Measurements from ENCODE around the gene TBC1D4. TPM values are rescaled to one million over a fixed set of nuclear protein-coding genes. Genes with fewer than 3 reads are reported as not detected.

The TBC1D4 gene
- total and polyA plus RNA-seq, 9 of the 15 experiments (the other 6 are each of a cell fraction or from before 2014, with no cell fraction given), result 2.8 to 12.3 (median 7.0) TPM

GRCh38 chr13:75305059-75305458, 176.9 kb downstream of the TBC1D4 start:
- Histone ChIP-seq H3K27me3 (ENCODE audit: control insufficient read depth in 2 of 2, insufficient read depth in 2 of 2, low read length in 2 of 2) (no peaks in the 10 kb centered on the region), H3K9ac (ENCODE audit: insufficient read depth in 1 of 2, low read depth in 2 of 2, low read length in 2 of 2) (no peak overlapping the region), H4K20me1 (replicated peaks; ENCODE audit: control insufficient read depth, insufficient read depth, low read length) (no peaks in the 10 kb centered on the region; the same call in 1 of the 2 replicates), H3K4me3 (no peak overlapping the region), H3K27ac (ENCODE audit: extremely low read depth, low read depth, low read length) (peak overlapping the region; percentile 44; the same call in 2 of the 3 replicates), H3K9me1 (ENCODE audit: control insufficient read depth, insufficient read depth, low read length) (no peaks in the 10 kb centered on the region), H3K4me1 (replicated peaks in 1 of 2; ENCODE audit: control insufficient read depth in 2 of 2, insufficient read depth in 2 of 2, low read length in 2 of 2) (no peaks in the 10 kb centered on the region; a peak in 1 of 5 replicates), H3K4me2 (ENCODE audit: insufficient read depth, low read length) (no peak overlapping the region), H3K79me2 (ENCODE audit: control insufficient read depth, insufficient read depth, low read length) (no peaks in the 10 kb centered on the region), H3K9me3 (replicated peaks; ENCODE audit: control insufficient read depth, insufficient read depth, low read depth, low read length) (peaks cover 4% of the 10 kb centered on the region; the same call in 1 of the 2 replicates), H3K36me3 (ENCODE audit: control insufficient read depth, insufficient read depth, low read length) (no peaks in the 10 kb centered on the region), H2AFZ (ENCODE audit: low read depth, low read length) (0 out of 2 replicates have a peak overlapping the region, but pooled peaks have one; percentile 58)
- DNase-seq (ENCODE audit: extremely low read depth in 1 of 4, low spot score in 3 of 4), result peak in 2 of 4 experiments; percentile 6 to 73
- intact Hi-C loops (cut with micrococcal nuclease) (no loop called here), in situ Hi-C loops (cut with MboI) (no loop called here)
- ChIA-PET POLR2A (no interaction called here), CTCF (ENCODE audit: low intra/inter-chr PET ratio) (no interaction called here)
- ATAC-seq, result no peak
- 13% methylated on average over 2 of the region's 2 CpGs for WGBS (ENCODE audit: insufficient coverage, low coverage, missing lambda C conversion rate)
- FAIRE-seq, result peak; percentile 49
- BruUV-seq (replicated peaks), result no TSS peak
- TF ChIP-seq THRB (CRISPR knock-in tag; conservative IDR thresholded peaks at IDR 0.05) (no peak), SNIP1 (IDR thresholded peaks at IDR 0.05; ENCODE audit: low read depth) (no peak), E2F1 (CRISPR knock-in tag; IDR thresholded peaks at IDR 0.05) (no peak), BCL6 (CRISPR knock-in tag; IDR thresholded peaks at IDR 0.05) (no peak), MGA (IDR thresholded peaks at IDR 0.05) (peak; percentile 33; the same call in 1 of the 2 replicates), CBFA2T3 (IDR thresholded peaks at IDR 0.05) (0 out of 2 replicates have a peak, but pooled peaks have one; percentile 38), ZNF121 (CRISPR knock-in tag; conservative IDR thresholded peaks at IDR 0.05) (no peak), MYBL2 (IDR thresholded peaks at IDR 0.05; ENCODE audit: low read depth) (peak; percentile 43; the same call in 1 of the 2 replicates), MYBL2 (CRISPR knock-in tag; IDR thresholded peaks at IDR 0.05; ENCODE audit: borderline replicate concordance) (no peak)

Measured in K562 (cell line).